Neural crest cell (in vitro differentiated cells): ENCODE measurements around the gene TEX29. TPM values are rescaled to one million over a fixed set of nuclear protein-coding genes. Genes with fewer than 3 reads are reported as not detected.
A peak's percentile ranks its signal among the peaks of the same experiment; 100 is the strongest.

Experiments
- DNase-seq: peaks from one replicate; pipeline ENCODE4 v3.0.0; 2021; ENCODE audit warnings: low read depth, mixed read lengths, low spot score
- H3K27ac Mint-ChIP-seq: one replicate; pipeline ENCODE4 v1.8.0; 2021; ENCODE audit warnings: mild to moderate bottlenecking, mixed read lengths; ENCODE audit not compliant: unreplicated experiment
- H3K27me3 Mint-ChIP-seq: 2 replicates; pipeline ENCODE4 v1.8.0; 2021; ENCODE audit warnings: low read depth, mild to moderate bottlenecking, mixed read lengths
- H3K36me3 Mint-ChIP-seq: 2 replicates; pipeline ENCODE4 v1.8.0; 2021; ENCODE audit warnings: low read depth, mild to moderate bottlenecking, mixed read lengths
- H3K4me1 Mint-ChIP-seq: 2 replicates; pipeline ENCODE4 v1.8.0; 2021; ENCODE audit warnings: mixed read lengths
- H3K4me3 Mint-ChIP-seq: one replicate; pipeline ENCODE4 v1.8.0; 2021; ENCODE audit warnings: mild to moderate bottlenecking, mixed read lengths
- H3K9me3 Mint-ChIP-seq: 2 replicates; pipeline ENCODE4 v1.8.0; 2021; ENCODE audit warnings: mixed read lengths
- total RNA-seq: library from RNA; stranded (reverse); gene quantifications from 2 replicates; pipeline ENCODE4 v1.2.1, GENCODE V29; 2021
- TF ChIP-seq, protein P1 (sequence below): fragments of 200-600 bp; sonication (generic); conservative IDR thresholded peaks from 2 replicates; pipeline ENCODE4 v1.5.0; 2021; ENCODE audit warnings: antibody characterized with exemption, mild to moderate bottlenecking

TEX29 gene
- total RNA-seq, 1 donor from 2014 or later = not detected

DNA sequence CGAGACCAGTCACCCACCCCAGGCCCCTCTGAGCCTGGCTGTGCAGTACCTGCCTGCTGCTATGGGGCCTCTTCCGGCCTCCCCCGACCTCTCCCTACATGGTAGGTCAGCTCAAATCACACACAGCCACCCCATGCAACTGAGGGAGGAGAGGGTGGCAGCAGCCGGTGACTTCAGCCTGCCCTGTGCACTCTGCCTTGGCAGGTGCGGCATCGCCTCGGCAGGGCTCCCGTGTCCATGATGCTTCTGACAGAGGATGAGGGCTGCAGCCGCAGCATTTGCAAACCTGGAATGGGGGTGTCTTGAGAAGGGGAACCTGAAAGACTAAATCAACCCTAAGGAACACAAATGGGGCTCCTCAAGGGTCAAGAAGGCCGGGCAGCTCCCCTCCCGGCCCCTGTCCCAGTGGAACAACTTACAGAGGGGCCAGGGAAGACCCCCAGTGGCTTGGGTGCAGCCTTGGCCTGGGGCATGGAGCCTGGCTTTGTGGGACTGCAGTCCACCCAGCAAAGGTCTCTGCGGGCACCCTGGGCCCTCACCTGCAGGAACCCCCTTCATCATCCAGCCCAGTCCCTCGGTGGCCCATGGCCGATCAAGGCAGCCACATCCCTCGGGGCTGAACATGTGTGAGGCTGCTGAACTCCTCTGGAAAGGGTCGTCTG lies 6.7 kb downstream of the TEX29 start:
- Mint-ChIP-seq H3K4me1 (no peaks in the 10 kb centered on the region), H3K36me3 (no peaks in the 10 kb centered on the region), H3K27ac (no peak overlapping the region), H3K27me3 (no peaks in the 10 kb centered on the region), H3K4me3 (no peak overlapping the region), H3K9me3 (no peaks in the 10 kb centered on the region)
- TF ChIP-seq, protein P1, sequence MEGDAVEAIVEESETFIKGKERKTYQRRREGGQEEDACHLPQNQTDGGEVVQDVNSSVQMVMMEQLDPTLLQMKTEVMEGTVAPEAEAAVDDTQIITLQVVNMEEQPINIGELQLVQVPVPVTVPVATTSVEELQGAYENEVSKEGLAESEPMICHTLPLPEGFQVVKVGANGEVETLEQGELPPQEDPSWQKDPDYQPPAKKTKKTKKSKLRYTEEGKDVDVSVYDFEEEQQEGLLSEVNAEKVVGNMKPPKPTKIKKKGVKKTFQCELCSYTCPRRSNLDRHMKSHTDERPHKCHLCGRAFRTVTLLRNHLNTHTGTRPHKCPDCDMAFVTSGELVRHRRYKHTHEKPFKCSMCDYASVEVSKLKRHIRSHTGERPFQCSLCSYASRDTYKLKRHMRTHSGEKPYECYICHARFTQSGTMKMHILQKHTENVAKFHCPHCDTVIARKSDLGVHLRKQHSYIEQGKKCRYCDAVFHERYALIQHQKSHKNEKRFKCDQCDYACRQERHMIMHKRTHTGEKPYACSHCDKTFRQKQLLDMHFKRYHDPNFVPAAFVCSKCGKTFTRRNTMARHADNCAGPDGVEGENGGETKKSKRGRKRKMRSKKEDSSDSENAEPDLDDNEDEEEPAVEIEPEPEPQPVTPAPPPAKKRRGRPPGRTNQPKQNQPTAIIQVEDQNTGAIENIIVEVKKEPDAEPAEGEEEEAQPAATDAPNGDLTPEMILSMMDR = no peak
- no peak for DNase-seq

- no peaks in the 10 kb centered on the region for H3K4me1 Mint-ChIP-seq
- no peaks in the 10 kb centered on the region for H3K27me3 Mint-ChIP-seq
- no peaks in the 10 kb centered on the region for H3K9me3 Mint-ChIP-seq
- DNase-seq = no peak
- TF ChIP-seq, protein P1 = no peak
- H3K4me3 Mint-ChIP-seq = no peak overlapping the region
- peak overlapping the region; percentile 89 for H3K27ac Mint-ChIP-seq
- no peaks in the 10 kb centered on the region for H3K36me3 Mint-ChIP-seq
Measured at GRCh38 chr13:111327730-111328573, 7.5 kb downstream of the TEX29 start.

DNA sequence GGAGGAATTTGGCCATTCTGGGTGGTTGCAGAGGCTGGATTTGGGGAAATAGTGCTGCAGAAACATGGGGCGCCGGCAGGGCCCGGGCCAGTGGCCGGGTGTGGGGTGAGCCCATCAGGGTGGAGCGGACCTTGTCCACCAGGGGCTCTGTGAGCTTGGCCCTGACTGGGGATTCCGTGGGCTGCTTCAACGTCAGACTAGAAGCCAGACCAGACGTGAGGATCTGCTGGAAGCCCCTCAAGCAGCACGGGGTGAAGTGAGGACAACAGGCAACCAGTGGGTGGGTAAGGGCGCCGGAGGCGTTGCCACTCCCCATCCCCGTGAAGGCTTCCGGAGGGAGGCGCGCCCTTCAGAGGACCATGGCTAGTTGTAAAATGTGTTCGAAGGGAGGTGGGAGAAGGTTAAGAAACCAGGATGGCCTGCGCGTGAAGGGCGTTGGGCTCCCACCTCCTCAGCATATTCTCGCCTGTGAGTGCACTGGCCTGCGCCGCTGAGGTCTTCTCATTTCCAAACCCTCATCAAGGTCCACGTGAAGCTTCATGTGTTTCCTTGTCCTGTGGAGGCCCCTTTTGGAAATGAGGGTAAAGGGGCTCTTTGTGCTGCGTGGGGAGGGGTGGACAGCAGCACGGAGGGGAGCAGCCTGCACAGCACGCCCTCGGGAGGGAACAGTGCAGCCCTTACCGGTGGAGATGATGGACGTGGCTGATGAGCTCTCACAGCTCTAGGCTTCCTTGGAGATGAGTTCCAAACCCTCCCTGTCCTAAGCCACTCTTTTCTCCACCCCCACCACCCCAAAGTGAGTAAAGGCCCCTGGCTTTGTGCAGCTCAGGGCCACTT lies 8.3 kb downstream of the TEX29 start:
- Mint-ChIP-seq H3K9me3 (no peaks in the 10 kb centered on the region), H3K27ac (no peak overlapping the region), H3K27me3 (no peaks in the 10 kb centered on the region), H3K4me1 (no peaks in the 10 kb centered on the region), H3K36me3 (no peaks in the 10 kb centered on the region), H3K4me3 (no peak overlapping the region)
- no peak for DNase-seq
- TF ChIP-seq, protein P1 = no peak

GRCh38 chr13:111329641-111330040 lies 9.2 kb downstream of the TEX29 start:
- DNase-seq = no peak
- H3K4me3 Mint-ChIP-seq = no peak overlapping the region
- H3K36me3 Mint-ChIP-seq = peaks cover 3% of the 10 kb centered on the region

More at GRCh38 chr13:111329641-111330040, 9.2 kb downstream of the TEX29 start:
- no peak overlapping the region for H3K27ac Mint-ChIP-seq
- peaks cover 3% of the 10 kb centered on the region for H3K9me3 Mint-ChIP-seq
- no peaks in the 10 kb centered on the region for H3K27me3 Mint-ChIP-seq
- H3K4me1 Mint-ChIP-seq = no peaks in the 10 kb centered on the region
- TF ChIP-seq, protein P1 = no peak
